22Rv1 (cell line): ENCODE data around the gene SSTR3.

Experiments
- CTCF ChIP-seq: fragments of 450-650 bp; IDR thresholded peaks from 2 replicates; pipeline ENCODE4 v1.5.1; 2017; ENCODE audit warnings: mild to moderate bottlenecking
- ZFX ChIP-seq: fragments of 450-650 bp; IDR thresholded peaks from 2 replicates; pipeline ENCODE4 v1.6.1; 2017; ENCODE audit warnings: antibody characterized with exemption, borderline replicate concordance

DNA sequence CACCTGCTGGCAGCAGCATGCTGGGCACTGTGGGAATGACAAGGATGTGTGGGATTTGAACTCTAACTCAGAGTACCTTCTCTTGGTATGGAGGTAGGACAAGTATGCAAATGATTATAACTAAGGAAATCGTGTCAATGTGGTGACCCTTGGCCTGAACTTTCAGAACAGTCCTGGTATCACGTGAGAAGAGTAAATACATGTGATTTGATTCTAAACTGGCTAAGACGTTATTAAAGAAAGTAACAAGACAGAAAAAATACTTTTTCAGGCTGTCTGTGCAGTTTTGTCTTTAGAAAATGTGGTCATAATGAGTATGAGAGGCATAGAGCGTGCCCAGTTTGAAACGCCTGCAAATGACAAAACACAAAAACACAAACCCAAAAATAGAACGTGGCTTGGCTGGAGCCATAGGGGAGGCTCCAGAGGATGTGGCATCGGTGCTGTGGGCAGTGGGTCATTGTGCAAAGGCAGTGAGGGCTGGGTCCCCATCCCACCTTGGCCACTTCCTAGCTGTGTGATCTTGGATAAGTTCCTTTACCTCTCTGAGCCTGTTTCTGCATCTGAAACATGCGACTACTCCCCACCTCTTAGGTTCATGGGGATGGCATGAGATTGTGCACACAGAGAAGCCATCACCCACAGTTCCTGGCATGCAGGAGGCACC is 44.2 kb downstream of the SSTR3 start:
- TF ChIP-seq CTCF (no peak), ZFX (no peak)
